ENCODE measurements around the gene CHI3L2.

The CHI3L2 gene

GRCh38 chr1:111209622-111210021 lies 17.9 kb upstream of the CHI3L2 start:
- DNase-seq = no peak
- Histone ChIP-seq H3K27ac (no peak overlapping the region), H3K4me1 (peaks cover 0 to 8% (median 1%) of the 10 kb centered on the region in 4 donors), H3K36me3 (no peaks in the 10 kb centered on the region), H3K27me3 (peaks cover 0 to 16% of the 10 kb centered on the region in 2 donors), H3K4me3 (no peak overlapping the region), H3K9me3 (no peaks in the 10 kb centered on the region)
- intact Hi-C loops (cut with DNase I; ENCODE audit: low total_unique reads) = no loop called here
- TF ChIP-seq CTCF (IDR thresholded peaks at IDR 0.05) = no peak

GRCh38 chr1:111211921-111212320 lies 15.6 kb upstream of the CHI3L2 start:
- H3K4me1 ChIP-seq = no peaks in the 10 kb centered on the region
- no peak overlapping the region for H3K27ac ChIP-seq
- DNase-seq = no peak
- no peak for TF ChIP-seq CTCF (IDR thresholded peaks at IDR 0.05)
- no peaks in the 10 kb centered on the region for H3K9me3 ChIP-seq
- H3K36me3 ChIP-seq = no peaks in the 10 kb centered on the region
- H3K27me3 ChIP-seq = peaks cover 0 to 6% of the 10 kb centered on the region in 2 donors
- intact Hi-C loops (cut with DNase I; ENCODE audit: low total_unique reads) = no loop called here
- H3K4me3 ChIP-seq = no peak overlapping the region

- no peak for TF ChIP-seq CTCF (IDR thresholded peaks at IDR 0.05)
- no peaks in the 10 kb centered on the region for H3K36me3 ChIP-seq
- H3K9me3 ChIP-seq = no peaks in the 10 kb centered on the region
- no peak for DNase-seq
- intact Hi-C loops (cut with DNase I; ENCODE audit: low total_unique reads) = no loop called here
- peaks cover 0 to 6% of the 10 kb centered on the region in 2 donors for H3K27me3 ChIP-seq
- no peak overlapping the region for H3K4me3 ChIP-seq
- H3K4me1 ChIP-seq = no peaks in the 10 kb centered on the region
- no peak overlapping the region for H3K27ac ChIP-seq
Observed at GRCh38 chr1:111212634-111213335, 14.7 kb upstream of the CHI3L2 start.

GRCh38 chr1:111213412-111213811 lies 14.1 kb upstream of the CHI3L2 start:
- Histone ChIP-seq H3K4me1 (no peaks in the 10 kb centered on the region), H3K36me3 (no peaks in the 10 kb centered on the region), H3K9me3 (no peaks in the 10 kb centered on the region), H3K27me3 (peaks cover 0 to 6% of the 10 kb centered on the region in 2 donors), H3K27ac (no peak overlapping the region), H3K4me3 (no peak overlapping the region)
- intact Hi-C loops (cut with DNase I; ENCODE audit: low total_unique reads) = no loop called here
- no peak for TF ChIP-seq CTCF (IDR thresholded peaks at IDR 0.05)
- DNase-seq = no peak

- Histone ChIP-seq H3K27ac (no peak overlapping the region), H3K36me3 (no peaks in the 10 kb centered on the region), H3K4me1 (no peaks in the 10 kb centered on the region), H3K4me3 (no peak overlapping the region), H3K27me3 (peaks cover 0 to 3% of the 10 kb centered on the region in 2 donors), H3K9me3 (no peaks in the 10 kb centered on the region)
- no peak for DNase-seq
- intact Hi-C loops (cut with DNase I; ENCODE audit: low total_unique reads) = no loop called here
- no peak for TF ChIP-seq CTCF (IDR thresholded peaks at IDR 0.05)
Observed at GRCh38 chr1:111214074-111214801, 13.3 kb upstream of the CHI3L2 start.

Measured in tibial artery (tissue), 4 donors.